NCI-H2227 treated with DMSO at 0.1 percent for 48 hours (cell line): Measurements from ENCODE around the gene TREM1.
A peak's percentile ranks its signal among the peaks of the same experiment; 100 is the strongest.
"Not testable (repeated sequence)": the region's sequence is repeated elsewhere in the genome, so short reads cannot be mapped to it uniquely, and the experiment has no call there.

Experiments
- DNase-seq: peaks from one replicate; lab custom pipeline; 2025; lab: John Stamatoyannopoulos, UW

Gene TREM1

DNA sequence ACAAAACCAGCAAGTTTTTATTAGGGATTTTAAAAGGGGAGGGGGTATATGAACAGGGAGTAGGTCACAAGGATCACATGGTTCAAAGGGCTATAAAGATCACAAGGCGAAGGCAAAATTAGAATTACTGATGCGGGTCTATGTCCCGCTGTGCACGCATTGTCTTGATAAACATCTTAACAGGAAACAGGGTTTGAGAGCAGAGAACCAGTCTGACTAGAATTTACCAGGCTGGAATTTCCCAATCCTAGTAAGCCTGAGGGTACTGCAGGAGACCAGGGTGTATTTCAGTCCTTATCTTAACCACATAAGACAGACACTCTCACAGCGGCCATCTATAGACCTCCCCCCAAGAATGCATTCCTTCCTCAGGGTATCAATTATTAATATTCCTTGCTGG is 10.8 kb upstream of the TREM1 start:
- DNase-seq, result not testable (repeated sequence)

DNA sequence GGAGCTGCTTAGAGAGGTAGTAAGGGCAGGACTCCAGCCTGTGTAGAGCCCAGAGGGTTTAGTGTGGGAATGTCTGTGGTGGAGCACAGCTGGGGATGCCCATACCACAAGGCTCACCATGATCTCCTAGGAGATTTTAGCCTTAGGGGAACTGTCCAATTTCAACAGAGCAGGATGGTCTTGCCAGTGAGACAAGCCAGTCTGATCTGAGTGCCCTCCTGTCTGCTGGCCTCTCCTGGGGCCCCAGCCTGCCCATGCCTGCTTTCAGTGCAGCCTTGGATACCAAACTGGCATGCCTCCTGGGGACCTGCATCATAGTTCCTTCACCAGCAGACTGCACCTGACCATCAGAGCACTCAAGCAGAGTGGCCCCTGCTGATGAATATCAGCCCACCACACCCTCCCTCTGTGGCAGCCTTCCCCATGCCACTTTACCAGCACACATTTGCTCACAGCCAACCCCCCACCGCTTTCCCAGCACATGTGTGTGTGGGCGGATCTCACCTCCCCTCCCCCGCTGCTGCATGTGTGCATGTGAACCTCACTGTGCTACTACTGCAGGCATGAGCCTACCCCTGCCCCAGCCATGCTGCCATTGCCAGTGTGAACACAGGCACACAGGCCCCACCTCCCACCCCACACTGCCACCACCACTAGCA is 7.9 kb upstream of the TREM1 start:
- no peak for DNase-seq

DNA sequence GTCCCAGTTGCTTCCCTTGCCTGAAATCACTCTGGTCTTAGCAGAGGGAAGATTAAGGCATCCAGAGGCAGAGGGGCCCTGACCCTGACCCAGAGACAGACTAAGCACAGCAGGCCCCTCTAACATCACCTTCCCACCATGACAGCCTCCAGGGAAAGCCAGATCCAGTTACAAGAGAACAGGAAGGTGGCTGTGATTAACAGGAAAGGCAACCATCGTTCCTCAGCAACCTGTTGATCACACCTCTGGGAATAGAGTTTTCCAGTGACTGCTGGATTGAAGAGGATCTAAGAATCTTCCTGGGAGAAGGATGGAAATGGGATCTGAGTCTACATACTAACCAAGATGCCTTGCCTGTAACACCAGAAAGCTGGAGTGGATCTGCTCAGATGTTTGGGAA is 5.2 kb upstream of the TREM1 start:
- DNase-seq, result no peak

DNA sequence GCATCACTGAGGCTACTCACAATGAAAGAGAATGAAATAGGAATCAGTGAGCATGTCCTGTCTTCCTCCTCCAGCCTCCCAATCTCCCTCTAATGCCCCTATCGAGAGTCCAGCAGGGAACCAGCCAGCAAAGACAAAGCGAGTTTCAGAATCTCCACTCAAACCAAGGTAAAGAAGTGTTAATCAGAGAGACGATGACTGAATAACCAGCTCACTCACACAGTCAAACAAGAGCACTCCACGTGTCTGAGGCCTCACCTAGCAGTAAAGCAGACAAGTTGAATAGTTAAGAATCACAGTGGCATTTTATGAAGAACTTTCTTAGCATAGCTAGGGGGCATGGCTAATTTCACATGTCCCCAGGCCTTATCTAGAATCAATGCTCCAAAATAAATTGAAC is 3.3 kb upstream of the TREM1 start:
- no peak for DNase-seq

DNA sequence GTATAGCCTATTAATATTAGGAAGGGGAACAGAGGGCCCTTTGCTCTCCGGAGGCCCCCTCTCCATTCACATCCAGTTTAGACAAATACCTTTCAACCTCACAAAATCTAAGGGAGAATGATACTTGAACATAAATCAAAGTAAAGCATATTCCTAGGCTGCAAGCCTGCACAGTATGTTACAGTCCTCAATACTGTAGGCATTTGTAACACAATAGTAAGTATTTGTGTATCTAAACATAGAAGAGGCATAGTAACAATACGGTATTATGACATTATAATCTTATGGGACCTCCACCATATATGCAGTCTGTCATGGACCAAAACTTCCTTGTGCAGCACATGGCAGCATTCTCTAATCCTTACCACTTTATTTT is 2.3 kb upstream of the TREM1 start:
- DNase-seq, result no peak

DNA sequence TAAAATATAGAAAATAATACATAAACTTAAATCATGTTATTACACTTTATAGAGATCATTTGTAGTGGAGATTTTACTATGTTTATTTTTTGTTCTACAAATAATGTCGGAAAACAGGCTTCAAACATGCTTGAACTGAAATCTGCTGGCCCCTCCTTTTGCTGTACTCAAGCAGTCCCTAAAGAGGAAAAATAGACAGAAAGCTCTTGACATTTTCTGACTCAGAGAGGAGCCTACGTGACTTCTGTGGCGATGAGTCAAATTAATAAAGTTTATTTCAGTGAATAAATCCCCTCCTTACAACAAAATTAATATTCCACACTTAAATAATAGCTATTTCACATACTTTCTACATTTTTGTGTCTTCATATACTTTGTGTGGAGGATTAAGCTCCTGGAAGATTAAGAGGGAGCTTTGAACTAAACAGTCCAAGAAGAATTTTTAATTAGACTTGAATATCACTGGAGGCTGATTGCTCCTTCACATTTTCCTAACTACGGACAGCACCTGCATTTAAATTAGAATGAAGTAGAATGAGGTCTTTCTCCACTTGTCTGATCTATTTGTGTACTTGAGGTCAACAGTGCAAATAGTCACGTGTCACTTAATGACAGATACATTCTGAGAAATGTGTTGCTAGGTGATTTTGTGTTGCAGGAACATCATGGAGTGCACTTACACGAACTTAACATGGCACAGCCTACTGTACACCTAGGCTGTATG is 1.7 kb upstream of the TREM1 start:
- DNase-seq, result peak; percentile 37

DNA sequence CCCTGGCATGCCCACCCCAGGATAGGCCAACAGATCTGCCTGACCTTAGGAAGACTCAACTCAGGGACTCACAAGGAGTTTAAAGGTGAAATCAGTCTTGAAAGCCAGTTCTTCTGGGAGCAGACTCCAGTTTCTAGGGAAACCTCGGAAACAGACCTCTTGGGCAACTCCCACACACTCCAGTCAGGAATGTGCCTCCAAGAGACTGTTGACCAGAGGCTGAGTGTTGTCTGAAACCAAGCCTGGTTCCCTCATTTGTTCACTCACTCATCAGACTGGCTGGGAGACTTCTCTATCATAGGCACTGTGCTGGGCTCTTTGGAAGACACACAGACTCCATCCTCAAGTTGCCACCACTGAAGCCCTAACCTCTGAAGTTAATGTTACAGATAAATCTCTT is 1.8 kb downstream of the TREM1 start:
- DNase-seq, result no peak

DNA sequence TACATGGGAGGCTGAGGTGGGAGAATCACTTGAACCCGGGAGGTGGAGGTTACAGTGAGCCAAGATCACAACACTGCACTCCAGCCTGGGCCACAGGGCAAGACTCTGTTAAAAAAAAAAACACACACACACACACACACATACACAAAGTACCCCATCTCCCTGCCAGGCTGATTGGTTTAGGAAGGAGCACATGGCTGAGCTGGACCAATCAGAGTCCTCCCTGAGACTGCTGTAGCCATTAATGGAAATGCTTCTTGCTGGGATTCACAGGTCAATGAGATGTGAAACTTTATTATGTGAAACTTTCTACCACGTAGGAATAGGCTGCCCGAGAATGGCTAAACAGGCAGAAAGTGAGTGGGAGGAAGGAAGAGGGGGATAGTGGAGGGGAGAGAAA is 2.9 kb downstream of the TREM1 start:
- no peak for DNase-seq

DNA sequence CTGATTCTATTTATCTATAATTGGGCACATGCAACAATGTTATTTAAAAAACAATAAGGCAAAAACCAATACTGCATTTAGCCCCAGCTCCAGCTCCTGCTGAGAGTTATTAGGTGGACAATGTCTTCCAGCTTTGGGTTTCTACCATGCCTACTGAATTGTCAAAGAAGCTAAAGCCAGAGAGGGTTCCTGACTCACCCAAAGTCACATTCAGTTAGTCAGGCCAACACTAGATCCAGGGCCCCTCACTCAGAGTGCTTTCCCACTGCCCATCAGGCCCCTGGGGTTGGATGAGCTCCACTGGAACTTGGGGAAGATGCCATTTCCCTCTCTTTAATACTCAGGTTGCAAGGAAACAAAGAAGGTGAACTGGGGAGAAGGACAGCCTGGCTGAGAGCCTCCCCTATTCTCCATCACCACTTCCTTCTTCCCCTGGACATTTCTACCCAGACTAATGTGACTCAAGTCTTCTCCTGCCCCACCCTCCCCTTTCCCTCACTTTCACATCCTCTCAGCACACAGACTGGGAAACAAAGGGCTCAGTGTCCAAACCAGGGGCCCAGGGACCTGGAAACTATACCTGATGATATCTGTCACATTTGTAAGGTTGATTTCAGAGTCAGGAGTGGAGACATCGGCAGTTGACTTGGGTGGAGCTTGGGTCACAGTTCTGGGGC is 6.0 kb downstream of the TREM1 start:
- no peak for DNase-seq

DNA sequence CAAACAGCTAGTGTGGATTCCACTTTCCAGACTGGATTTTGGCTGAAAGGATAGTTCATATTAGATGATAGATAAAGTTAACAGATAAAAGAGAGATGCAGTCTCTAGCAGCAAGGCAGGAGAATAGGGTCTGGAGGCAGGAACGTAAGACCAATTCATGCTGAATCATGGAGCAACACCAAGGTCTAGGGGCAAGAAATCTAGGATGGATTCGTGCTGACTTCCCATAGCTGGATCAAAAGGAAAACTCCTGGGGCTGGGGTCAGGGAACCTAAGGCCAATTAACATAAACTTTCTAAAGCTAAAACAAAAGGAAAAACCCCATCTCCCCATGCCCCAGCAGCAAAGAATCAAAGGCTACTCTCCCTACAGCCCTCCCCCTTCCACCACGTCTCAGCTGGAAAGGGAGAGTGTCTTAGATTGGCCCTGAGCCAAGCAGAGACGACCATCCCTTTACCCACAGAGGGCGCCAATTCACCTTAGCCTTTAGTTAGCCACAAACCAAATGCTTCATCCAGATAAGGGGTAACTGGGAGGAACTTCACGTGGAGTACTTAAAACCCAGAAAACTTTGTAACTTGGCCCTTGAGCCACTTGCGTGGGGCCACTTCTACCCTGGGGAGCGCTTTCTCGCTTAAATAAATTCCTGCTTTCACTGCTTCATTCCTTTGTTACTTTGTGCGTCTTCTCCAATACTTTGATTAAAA is 7.6 kb downstream of the TREM1 start:
- DNase-seq, result peak; percentile 42

DNA sequence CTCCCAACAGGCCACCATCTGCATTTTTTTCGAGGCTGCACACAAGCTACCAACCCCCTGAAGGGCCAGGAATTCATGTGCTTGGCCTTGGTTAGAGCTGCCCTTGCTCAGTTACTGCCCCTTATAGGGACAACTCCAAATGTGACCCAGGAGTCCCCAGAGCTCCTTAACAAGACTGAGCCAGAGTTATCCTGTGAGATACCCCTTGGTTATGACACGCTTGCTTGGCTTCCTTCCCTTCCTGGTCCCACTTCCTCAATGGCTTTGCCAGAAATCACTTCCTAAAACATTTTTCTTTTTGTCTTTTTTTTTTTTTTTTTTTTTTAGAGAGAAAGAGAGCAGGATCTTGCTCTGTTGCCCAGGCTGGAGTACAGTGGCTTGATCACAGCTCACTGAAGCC is 8.9 kb downstream of the TREM1 start:
- DNase-seq, result no peak

DNA sequence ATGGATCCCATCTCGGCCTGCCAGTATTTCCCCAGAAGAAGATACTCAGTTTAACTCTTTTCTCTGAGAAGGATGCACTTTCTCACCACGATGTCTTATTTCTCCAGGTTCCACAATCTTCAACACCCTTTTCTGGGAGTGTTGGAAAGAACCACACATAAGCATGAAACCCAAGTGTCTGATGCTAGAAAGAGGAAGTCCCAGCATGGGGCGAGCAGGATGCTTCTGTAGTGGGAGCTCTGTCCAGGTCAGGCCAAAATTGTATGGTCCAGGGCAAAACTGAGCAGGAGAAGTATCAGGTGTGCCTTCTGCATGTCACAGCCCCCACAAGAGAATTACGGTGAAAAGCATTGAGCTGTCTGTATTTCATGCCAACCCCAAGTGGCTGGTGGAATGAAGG is 11.0 kb downstream of the TREM1 start:
- DNase-seq, result no peak

DNA sequence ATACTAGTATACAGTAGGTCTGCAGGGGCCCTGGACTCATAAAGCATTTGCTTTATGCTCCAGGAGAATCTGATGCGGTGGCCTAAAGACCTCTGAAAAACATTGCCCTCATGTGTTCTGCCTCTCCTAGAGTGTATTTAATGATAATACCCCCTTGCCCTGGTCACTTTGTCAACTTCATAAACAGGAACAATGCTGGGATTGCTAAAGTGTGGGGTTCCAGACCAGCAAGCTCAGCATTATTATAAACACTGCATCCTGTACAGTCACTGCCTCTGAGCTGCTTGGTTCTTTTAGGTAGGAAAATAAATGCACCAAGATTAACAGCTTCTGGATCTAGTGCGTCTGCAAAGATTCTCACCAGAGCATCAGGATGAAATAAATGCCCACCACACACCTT is 12.2 kb downstream of the TREM1 start:
- no peak for DNase-seq

DNA sequence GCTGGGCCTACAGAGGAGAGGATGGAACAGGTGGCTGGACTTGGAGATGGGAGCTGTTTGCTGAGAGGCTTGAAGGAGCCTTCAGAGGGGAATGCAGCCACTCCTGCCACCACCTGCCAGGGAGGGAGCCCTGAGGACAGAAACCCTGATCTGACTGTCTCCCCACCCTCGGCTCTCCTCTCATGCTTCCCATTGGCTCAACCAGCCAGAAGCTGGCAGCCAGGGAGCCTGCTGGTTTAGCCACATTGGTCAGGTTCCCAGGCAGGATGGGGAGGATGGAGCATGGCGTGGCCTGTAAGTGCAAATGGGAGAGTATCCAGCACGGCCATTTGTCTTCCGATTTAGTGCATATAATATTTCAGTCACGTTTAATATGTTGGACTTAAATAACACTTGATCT is 12.8 kb downstream of the TREM1 start:
- no peak for DNase-seq

DNA sequence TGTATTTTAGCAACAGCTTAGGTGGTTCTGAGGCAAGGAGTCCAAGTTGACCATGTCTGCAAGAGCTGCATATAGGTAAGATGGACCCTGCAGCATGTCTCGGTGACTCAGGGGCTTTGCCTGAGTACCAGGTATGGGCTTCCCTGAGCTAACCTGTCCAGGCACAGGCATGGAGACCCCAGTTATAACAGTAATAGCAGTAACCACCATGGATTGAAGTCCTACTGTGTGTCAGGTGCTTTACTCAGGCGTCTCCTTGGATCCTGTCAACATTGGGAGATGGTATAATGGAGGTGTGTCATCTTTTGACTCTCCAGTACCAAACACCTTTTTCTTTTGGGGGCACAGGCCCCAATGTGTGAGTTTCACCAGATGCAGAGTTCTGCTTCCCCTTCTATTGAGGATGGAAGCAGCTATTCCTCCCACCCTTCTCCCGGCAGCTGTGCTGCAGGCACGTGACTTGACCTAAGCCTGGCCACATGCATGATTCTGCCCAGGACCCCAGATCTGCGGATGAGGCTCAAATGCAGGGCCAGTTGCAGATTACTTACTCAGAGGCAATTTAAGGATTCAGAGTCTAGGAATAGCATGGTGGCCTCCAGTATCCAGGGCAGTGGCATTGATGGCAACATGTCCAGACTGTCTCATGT is 13.8 kb downstream of the TREM1 start:
- no peak for DNase-seq

DNA sequence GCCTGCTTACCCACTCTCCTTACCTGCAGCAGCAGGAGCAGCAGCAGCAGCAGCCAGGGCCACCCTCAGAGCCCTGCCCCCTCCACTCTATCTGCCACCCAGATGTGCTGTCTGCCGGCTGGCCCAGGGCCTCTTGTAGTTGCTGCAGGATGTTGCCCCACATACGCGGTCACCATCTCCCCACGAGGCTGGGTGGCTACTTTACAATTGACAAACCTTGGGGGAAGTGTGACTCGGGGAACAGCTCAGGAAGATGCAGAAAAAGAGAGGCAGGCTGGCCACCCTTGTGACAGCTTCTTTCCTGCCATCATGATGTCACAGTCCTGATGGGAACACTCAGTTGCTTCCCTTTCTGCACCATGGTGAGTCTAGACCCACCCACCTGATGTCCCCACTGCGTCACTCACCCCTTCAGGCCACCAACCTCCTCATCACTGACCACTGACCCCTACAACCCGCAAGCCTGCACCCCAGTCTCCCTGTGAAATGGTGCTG is 14.5 kb downstream of the TREM1 start:
- DNase-seq, result no peak

DNA sequence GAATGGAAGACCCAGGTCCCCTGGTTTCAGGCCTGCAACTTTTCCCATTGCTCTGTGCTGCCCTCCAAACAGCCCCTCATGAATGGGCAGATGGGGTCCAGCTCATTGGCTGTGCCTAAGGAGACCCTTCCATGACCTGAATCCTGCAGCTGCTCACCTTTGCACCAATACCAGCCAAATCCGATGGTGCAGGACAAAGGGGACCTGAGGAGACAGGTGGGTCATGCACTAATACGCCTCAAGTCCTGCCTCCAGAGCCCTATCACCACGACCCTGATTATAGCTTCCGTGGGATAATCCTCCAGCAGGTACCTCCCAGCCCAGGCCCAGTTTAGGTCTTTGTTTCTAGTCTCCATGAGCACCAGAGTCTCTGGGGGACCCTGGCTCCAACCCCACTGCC is 16.8 kb downstream of the TREM1 start:
- no peak for DNase-seq

DNA sequence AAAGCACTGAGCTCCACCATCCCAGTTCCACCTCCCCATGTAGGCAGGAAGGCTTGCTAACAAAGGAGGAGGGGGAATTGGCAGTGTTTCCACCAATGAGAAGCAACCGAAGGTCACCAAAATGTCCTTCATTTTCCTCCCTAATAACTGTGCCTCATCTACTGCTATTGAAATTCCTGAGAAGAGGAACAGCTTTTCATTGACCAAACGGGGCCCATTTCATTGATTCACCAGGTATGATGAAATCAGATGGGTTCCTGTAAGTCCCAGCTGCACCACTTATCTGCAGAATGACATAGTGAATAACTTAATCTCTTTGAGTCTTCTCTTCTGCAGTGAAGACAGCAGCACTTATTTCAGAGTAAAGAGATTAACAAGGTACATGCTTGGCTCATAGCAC is 17.3 kb downstream of the TREM1 start:
- DNase-seq, result no peak

DNA sequence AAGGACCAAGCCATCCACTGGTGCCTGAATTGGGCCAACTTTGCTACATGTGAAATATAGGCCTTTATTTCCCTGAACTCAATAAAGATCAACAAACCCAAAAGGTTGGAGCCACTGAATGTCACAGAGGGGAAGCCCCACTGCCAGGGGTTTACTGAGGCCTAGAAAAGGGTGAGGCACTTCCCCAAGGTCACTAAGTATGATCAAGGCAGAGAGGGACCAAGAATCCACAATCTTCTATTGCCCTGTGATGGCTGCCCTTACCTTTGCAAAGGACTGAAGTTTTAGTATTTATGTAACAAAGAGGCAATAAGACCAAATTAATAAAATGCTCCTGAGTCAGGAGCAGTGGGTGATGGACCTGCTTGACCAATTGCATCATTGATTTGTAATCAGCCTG is 18.0 kb downstream of the TREM1 start:
- DNase-seq, result no peak

DNA sequence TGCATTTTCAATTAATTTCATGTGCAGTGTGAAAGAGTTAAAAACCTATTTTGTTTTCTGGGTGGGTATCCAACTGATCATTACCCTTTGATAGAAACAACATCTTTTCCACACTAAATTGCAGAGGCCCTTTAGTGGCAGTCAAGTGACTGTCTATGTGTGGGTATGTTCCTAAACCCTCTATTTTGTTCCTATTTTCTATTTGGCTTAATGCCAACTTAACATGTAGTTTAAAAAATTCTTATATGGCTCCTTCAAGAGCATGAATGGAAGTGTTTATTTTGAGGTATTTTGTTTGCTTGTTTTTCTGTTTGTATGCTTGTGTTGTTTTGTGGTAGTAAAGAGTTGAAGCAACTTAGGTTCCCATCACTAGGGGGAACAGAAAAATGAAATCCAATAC is 19.9 kb downstream of the TREM1 start:
- no peak for DNase-seq

DNA sequence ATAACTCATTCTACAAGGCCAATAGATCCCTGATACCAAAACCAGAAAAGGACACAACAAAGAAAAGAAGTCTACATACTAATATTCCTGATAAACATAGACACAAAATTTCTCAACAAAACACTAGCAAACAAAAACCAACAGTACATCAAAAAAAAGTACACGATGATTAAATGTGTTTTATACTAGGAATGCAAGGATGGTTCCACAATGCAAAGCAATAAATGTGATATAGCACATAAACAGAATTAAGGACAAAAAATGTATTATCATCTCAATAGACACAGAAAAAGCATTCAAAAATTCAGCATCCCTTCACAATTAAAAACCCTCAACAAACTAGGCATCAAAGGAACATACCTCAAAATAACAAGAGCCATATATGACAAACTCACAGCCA is 23.2 kb downstream of the TREM1 start:
- DNase-seq, result no peak

DNA sequence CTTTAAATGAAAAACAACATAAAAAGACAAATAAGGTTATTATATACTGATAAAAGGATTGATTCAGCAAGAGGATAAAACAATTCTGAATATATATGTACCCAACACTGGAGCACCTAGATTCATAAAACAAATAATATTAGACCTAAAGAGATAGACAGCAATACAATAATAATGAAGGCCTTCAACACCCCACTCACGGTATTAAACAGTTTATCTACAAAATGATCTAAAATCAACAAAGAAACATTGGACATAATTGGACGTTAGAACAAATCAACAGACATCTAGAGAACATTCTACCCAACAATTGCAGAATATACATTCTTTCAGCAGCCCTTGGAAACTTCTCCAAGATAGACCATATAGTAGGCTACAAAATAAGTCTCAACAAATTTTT is 24.1 kb downstream of the TREM1 start:
- DNase-seq, result no peak

DNA sequence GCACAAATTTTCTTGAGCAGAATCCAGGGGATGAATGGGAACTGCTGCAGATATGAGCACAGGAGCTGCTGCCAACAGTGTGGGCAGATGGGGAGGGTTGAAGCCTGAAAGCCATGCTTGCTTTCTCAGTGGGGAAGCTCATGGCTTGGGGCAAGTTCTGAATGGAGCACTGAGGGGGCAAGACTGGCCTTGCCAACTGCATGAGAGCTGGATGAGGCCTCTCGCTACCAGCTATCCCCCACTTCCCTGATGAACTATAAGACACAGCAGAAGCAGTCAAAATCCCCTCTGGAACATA is 28.3 kb downstream of the TREM1 start:
- no peak for DNase-seq
